K562 (cell line): Measurements from ENCODE around the gene UBE2N. TPM values are rescaled to one million over a fixed set of nuclear protein-coding genes. Genes with fewer than 3 reads are reported as not detected.

Source experiments
- ATAC-seq: fragments of 200-7000 bp; cut with Tn5 transposase; 3 replicates; pipeline ENCODE4 v1.9.1; 2020; ENCODE audit warnings: moderate library complexity
- BruUV-seq: library from RNA; stranded (reverse); fragments of 400-500 nt; replicated peaks from 2 replicates; lab custom pipeline; 2021; lab: Mats Ljungman, UMichigan
- CTCF ChIA-PET: fragments of 300-600 bp; formaldehyde crosslinking; extraction: SDS; loops from one replicate; lab custom pipeline; 2021; ENCODE audit warnings: low intra/inter-chr PET ratio; lab: Yijun Ruan, JAX
- POLR2A ChIA-PET: fragments of 300-600, 350-650 bp; sonication (Branson Sonifier 250); formaldehyde crosslinking; extraction: SDS; loops from one replicate; lab custom pipeline; 2021; ENCODE audit warnings: antibody characterized with exemption, inconsistent platforms; lab: Yijun Ruan, JAX
- DNase-seq, 4 experiments: peaks; one replicate each; pipeline versions ENCODE4 v3.0.0 to v3.0.0-alpha.2; 2011 to 2018; ENCODE audit warnings: low spot score in 3 of 4, mixed read lengths in 3 of 4; ENCODE audit errors: extremely low read depth in 1 of 4
- FAIRE-seq: peaks from 2 replicates; lab custom pipeline; 2011; peaks lifted over from hg19 to GRCh38; lab: Jason Lieb, UNC
- H2AFZ ChIP-seq: 2 replicates; pipeline ENCODE4 v1.6.0; 2011; ENCODE audit warnings: low read depth, low read length, control low read depth, inconsistent platforms
- H3K27ac ChIP-seq: fragments of 200-600 bp; 3 replicates; pipeline ENCODE4 v1.8.0; 2011; ENCODE audit warnings: low read depth, mild to moderate bottlenecking, control low read depth, inconsistent platforms, low read length, moderate library complexity, mixed read lengths; ENCODE audit errors: extremely low read depth
- H3K27me3 ChIP-seq, 2 experiments: fragments of 300-600 bp in 1 of 2; 2 replicates in 1 of 2; 3 replicates in 1 of 2; pipeline versions ENCODE4 v1.6.0 to v1.8.0; 2011; ENCODE audit warnings: inconsistent platforms in 2 of 2, low read length in 2 of 2, mild to moderate bottlenecking in 1 of 2, mixed read lengths in 1 of 2, moderate library complexity in 1 of 2; ENCODE audit not compliant: control insufficient read depth in 2 of 2, insufficient read depth in 2 of 2
- H3K36me3 ChIP-seq: fragments of 300-600 bp; 3 replicates; pipeline ENCODE4 v1.8.0; 2011; ENCODE audit warnings: mild to moderate bottlenecking, low read length, inconsistent platforms; ENCODE audit not compliant: control insufficient read depth, insufficient read depth
- H3K4me1 ChIP-seq, 2 experiments: fragments of 200-600 bp in 1 of 2; replicated peaks in 1 of 2; 2 replicates in 1 of 2; 3 replicates in 1 of 2; pipeline versions ENCODE4 v1.5.1 to v1.8.0; 2011; ENCODE audit warnings: inconsistent platforms in 2 of 2, low read length in 2 of 2, mild to moderate bottlenecking in 1 of 2, mixed read lengths in 1 of 2, moderate library complexity in 1 of 2; ENCODE audit not compliant: control insufficient read depth in 2 of 2, insufficient read depth in 2 of 2
- H3K4me2 ChIP-seq: 2 replicates; pipeline ENCODE4 v1.6.1; 2011; ENCODE audit warnings: low read length, control low read depth, inconsistent platforms, mixed read lengths; ENCODE audit not compliant: insufficient read depth
- H3K4me3 ChIP-seq: fragments of 200-600 bp; sonication (generic), shearing (Covaris generic); 2 replicates; pipeline ENCODE4 v1.5.1; 2016; ENCODE audit warnings: control low read depth, inconsistent platforms
- H3K79me2 ChIP-seq: fragments of 200-600 bp; 3 replicates; pipeline ENCODE4 v1.8.0; 2011; ENCODE audit warnings: low read length, inconsistent platforms; ENCODE audit not compliant: control insufficient read depth, insufficient read depth
- H3K9ac ChIP-seq, 2 experiments: 2 replicates each; pipeline versions ENCODE4 v1.6.0 to v1.6.1; 2011; ENCODE audit warnings: low read depth in 2 of 2, low read length in 2 of 2, control low read depth in 1 of 2, inconsistent platforms in 1 of 2, mild to moderate bottlenecking in 1 of 2, mixed read lengths in 1 of 2; ENCODE audit not compliant: insufficient read depth in 1 of 2
- H3K9me1 ChIP-seq: one replicate; pipeline ENCODE4 v1.6.0; 2011; ENCODE audit warnings: inconsistent platforms, mild to moderate bottlenecking, low read length, moderate library complexity; ENCODE audit not compliant: control insufficient read depth, insufficient read depth
- H3K9me3 ChIP-seq: replicated peaks from 2 replicates; pipeline ENCODE4 v1.5.1; 2011; ENCODE audit warnings: low read depth, low read length, inconsistent platforms; ENCODE audit not compliant: control insufficient read depth, insufficient read depth
- H4K20me1 ChIP-seq: replicated peaks from 2 replicates; pipeline ENCODE4 v1.6.1; 2011; ENCODE audit warnings: low read length, inconsistent platforms, mixed read lengths; ENCODE audit not compliant: control insufficient read depth, insufficient read depth
- RBM15 ChIP-seq: fragments of 200-400 bp; formaldehyde crosslinking; IDR thresholded peaks from 2 replicates; pipeline ENCODE4 v1.6.1; 2018; ENCODE audit warnings: mild to moderate bottlenecking, low read length, moderate library complexity; ENCODE audit not compliant: insufficient read depth
- SMAD4 ChIP-seq: fragments of 250-450 bp; sonication (Bioruptor Pico); conservative IDR thresholded peaks from 2 replicates; pipeline ENCODE4 v1.8.0; 2021; ENCODE audit warnings: inconsistent platforms, mild to moderate bottlenecking, moderate library complexity
- SPI1 ChIP-seq: IDR thresholded peaks from 2 replicates; pipeline ENCODE4 v1.6.1; 2011; ENCODE audit warnings: low read depth, low read length, control low read depth, borderline replicate concordance
- TBP ChIP-seq: optimal IDR thresholded peaks from 2 replicates; pipeline ENCODE3; 2011; ENCODE audit warnings: low read depth, low read length, improper control_type of control experiment
- YBX1 ChIP-seq: fragments of 450-650 bp; IDR thresholded peaks from 2 replicates; pipeline ENCODE4 v1.7.1; 2016; ENCODE audit warnings: mild to moderate bottlenecking
- ZNF232 ChIP-seq: sonication (generic); formaldehyde crosslinking; IDR thresholded peaks from 2 replicates; pipeline ENCODE4 v1.8.0; 2022; ENCODE audit warnings: mild to moderate bottlenecking, missing genetic modification reagents
- WGBS: fragments of 100-300 bp; shearing (Covaris generic); methylation state at CpG from one replicate; pipeline ENCODE4 v1.1.6; 2016; ENCODE audit warnings: low coverage, mixed read lengths; ENCODE audit not compliant: insufficient coverage; ENCODE audit errors: missing lambda C conversion rate; 5-methylcytosine and 5-hydroxymethylcytosine counted together
- in situ Hi-C: fragments of 300-500 bp; cut with MboI; formaldehyde crosslinking; loops from 4 replicates; pipeline ENCODE4 v1.15.0; 2018; ENCODE audit warnings: inconsistent platforms, mixed read lengths
- intact Hi-C: fragments of 100-400 bp; cut with micrococcal nuclease; formaldehyde crosslinking; loops from 2 replicates; pipeline ENCODE4 v1.14.2; 2022
- polyA plus RNA-seq, 8 experiments: library from polyadenylated mRNA; depleted of rRNA in 4 of 8; stranded (reverse) in 5 of 8; unstranded in 3 of 8; fragments of >200 nt; fragmentation: Nextera tagmentation in 2 of 8; fragmentation: Illumina TruSeq in 1 of 8; extraction: Ambion mirVana in 2 of 8; extraction: Trizol in 1 of 8; gene quantifications; 2 replicates each; pipeline versions ENCODE4 v1.2.1 to v1.2.3, GENCODE V29; 2011 to 2014; ENCODE audit warnings: inconsistent platforms in 1 of 8, missing spikeins in 1 of 8
- total RNA-seq, 7 experiments: library from RNA; depleted of rRNA in 6 of 7; stranded (reverse); fragments of >200 nt in 6 of 7; fragmentation: Illumina TruSeq in 2 of 7; extraction: Trizol in 2 of 7; gene quantifications; 2 replicates each; pipeline versions ENCODE4 v1.2.1 to v1.2.3, GENCODE V29; 2011 to 2021; ENCODE audit warnings: low replicate concordance in 1 of 7
- TF ChIP-seq, protein P1 (sequence below): fragments of 450-650 bp; IDR thresholded peaks from 2 replicates; pipeline ENCODE4 v1.6.1; 2016; ENCODE audit warnings: mild to moderate bottlenecking, moderate library complexity
- TF ChIP-seq, protein P2 (sequence below): fragments of 450-650 bp; IDR thresholded peaks from 2 replicates; pipeline ENCODE4 v1.6.1; 2018; ENCODE audit warnings: mild to moderate bottlenecking, low read depth; ENCODE audit not compliant: partially characterized antibody
- TF ChIP-seq, protein P3 (sequence below): fragments of 250-450 bp; sonication (Bioruptor Pico); IDR thresholded peaks from 2 replicates; pipeline ENCODE4 v1.8.0; 2021; ENCODE audit warnings: borderline replicate concordance, mild to moderate bottlenecking, moderate library complexity; ENCODE audit not compliant: poor library complexity, severe bottlenecking

The UBE2N gene
- total and polyA plus RNA-seq, 9 of the 15 experiments (the other 6 are each of a cell fraction or from before 2014, with no cell fraction given): 189 to 826 (median 260) TPM

DNA sequence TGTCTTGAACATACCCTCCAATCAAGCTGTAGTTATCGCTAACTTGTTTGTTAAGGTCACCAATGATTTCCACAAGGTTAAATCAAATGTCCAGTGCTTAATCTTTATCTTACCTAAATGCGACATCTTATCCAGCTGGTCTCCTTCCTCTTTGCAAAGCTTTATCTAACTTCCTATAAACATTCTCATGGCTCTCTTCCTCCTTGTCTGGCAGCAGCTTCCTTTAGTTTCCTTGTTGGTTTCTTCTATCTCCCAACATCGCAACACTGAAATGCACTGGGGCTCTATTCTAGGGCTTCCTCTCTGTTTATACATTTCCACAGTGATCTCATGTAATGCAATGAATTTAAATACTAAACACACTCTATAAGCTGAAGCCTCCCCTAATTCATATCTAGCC is 28.7 kb downstream of the UBE2N start:
- ATAC-seq: no peak
- Histone ChIP-seq H3K27ac (no peak overlapping the region), H3K27me3 (no peaks in the 10 kb centered on the region), H3K36me3 (peaks cover 44% of the 10 kb centered on the region), H3K4me1 (peaks cover 0 to 3% of the 10 kb centered on the region in 2 experiments; a peak in 1 of 5 replicates), H3K9me3 (no peaks in the 10 kb centered on the region), H2AFZ (no peak overlapping the region), H3K9ac (no peak overlapping the region), H3K4me3 (no peak overlapping the region), H3K9me1 (no peaks in the 10 kb centered on the region), H4K20me1 (peaks cover 6% of the 10 kb centered on the region; the same call in 1 of the 2 replicates), H3K79me2 (peaks cover 72% of the 10 kb centered on the region), H3K4me2 (no peak overlapping the region)
- BruUV-seq: no TSS peak
- in situ Hi-C loops (loop anchor here (25.0 kb wide), 2 partner anchors 426 to 626 kb away; no protein-coding TSS in a partner anchor), intact Hi-C loops (no loop called here)
- WGBS: 66% methylated on average over 3 of the region's 3 CpGs
- no peak for FAIRE-seq
- ChIA-PET POLR2A (interaction anchor here (1.1 kb wide), 1 partner anchor 10 kb away, joined by 3 read pairs; no protein-coding TSS in a partner anchor), CTCF (no interaction called here)
- no peak for DNase-seq
- TF ChIP-seq SMAD4 (CRISPR knock-in tag): no peak
- TF ChIP-seq, protein P1, sequence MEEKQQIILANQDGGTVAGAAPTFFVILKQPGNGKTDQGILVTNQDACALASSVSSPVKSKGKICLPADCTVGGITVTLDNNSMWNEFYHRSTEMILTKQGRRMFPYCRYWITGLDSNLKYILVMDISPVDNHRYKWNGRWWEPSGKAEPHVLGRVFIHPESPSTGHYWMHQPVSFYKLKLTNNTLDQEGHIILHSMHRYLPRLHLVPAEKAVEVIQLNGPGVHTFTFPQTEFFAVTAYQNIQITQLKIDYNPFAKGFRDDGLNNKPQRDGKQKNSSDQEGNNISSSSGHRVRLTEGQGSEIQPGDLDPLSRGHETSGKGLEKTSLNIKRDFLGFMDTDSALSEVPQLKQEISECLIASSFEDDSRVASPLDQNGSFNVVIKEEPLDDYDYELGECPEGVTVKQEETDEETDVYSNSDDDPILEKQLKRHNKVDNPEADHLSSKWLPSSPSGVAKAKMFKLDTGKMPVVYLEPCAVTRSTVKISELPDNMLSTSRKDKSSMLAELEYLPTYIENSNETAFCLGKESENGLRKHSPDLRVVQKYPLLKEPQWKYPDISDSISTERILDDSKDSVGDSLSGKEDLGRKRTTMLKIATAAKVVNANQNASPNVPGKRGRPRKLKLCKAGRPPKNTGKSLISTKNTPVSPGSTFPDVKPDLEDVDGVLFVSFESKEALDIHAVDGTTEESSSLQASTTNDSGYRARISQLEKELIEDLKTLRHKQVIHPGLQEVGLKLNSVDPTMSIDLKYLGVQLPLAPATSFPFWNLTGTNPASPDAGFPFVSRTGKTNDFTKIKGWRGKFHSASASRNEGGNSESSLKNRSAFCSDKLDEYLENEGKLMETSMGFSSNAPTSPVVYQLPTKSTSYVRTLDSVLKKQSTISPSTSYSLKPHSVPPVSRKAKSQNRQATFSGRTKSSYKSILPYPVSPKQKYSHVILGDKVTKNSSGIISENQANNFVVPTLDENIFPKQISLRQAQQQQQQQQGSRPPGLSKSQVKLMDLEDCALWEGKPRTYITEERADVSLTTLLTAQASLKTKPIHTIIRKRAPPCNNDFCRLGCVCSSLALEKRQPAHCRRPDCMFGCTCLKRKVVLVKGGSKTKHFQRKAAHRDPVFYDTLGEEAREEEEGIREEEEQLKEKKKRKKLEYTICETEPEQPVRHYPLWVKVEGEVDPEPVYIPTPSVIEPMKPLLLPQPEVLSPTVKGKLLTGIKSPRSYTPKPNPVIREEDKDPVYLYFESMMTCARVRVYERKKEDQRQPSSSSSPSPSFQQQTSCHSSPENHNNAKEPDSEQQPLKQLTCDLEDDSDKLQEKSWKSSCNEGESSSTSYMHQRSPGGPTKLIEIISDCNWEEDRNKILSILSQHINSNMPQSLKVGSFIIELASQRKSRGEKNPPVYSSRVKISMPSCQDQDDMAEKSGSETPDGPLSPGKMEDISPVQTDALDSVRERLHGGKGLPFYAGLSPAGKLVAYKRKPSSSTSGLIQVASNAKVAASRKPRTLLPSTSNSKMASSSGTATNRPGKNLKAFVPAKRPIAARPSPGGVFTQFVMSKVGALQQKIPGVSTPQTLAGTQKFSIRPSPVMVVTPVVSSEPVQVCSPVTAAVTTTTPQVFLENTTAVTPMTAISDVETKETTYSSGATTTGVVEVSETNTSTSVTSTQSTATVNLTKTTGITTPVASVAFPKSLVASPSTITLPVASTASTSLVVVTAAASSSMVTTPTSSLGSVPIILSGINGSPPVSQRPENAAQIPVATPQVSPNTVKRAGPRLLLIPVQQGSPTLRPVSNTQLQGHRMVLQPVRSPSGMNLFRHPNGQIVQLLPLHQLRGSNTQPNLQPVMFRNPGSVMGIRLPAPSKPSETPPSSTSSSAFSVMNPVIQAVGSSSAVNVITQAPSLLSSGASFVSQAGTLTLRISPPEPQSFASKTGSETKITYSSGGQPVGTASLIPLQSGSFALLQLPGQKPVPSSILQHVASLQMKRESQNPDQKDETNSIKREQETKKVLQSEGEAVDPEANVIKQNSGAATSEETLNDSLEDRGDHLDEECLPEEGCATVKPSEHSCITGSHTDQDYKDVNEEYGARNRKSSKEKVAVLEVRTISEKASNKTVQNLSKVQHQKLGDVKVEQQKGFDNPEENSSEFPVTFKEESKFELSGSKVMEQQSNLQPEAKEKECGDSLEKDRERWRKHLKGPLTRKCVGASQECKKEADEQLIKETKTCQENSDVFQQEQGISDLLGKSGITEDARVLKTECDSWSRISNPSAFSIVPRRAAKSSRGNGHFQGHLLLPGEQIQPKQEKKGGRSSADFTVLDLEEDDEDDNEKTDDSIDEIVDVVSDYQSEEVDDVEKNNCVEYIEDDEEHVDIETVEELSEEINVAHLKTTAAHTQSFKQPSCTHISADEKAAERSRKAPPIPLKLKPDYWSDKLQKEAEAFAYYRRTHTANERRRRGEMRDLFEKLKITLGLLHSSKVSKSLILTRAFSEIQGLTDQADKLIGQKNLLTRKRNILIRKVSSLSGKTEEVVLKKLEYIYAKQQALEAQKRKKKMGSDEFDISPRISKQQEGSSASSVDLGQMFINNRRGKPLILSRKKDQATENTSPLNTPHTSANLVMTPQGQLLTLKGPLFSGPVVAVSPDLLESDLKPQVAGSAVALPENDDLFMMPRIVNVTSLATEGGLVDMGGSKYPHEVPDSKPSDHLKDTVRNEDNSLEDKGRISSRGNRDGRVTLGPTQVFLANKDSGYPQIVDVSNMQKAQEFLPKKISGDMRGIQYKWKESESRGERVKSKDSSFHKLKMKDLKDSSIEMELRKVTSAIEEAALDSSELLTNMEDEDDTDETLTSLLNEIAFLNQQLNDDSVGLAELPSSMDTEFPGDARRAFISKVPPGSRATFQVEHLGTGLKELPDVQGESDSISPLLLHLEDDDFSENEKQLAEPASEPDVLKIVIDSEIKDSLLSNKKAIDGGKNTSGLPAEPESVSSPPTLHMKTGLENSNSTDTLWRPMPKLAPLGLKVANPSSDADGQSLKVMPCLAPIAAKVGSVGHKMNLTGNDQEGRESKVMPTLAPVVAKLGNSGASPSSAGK: no peak
- TF ChIP-seq, protein P2, sequence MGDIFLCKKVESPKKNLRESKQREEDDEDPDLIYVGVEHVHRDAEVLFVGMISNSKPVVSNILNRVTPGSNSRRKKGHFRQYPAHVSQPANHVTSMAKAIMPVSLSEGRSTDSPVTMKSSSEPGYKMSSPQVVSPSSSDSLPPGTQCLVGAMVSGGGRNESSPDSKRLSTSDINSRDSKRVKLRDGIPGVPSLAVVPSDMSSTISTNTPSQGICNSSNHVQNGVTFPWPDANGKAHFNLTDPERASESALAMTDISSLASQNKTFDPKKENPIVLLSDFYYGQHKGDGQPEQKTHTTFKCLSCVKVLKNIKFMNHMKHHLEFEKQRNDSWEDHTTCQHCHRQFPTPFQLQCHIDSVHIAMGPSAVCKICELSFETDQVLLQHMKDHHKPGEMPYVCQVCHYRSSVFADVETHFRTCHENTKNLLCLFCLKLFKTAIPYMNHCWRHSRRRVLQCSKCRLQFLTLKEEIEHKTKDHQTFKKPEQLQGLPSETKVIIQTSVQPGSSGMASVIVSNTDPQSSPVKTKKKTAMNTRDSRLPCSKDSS: no peak
- TF ChIP-seq RBM15: no peak
- no peak for TF ChIP-seq ZNF232
- no peak for TF ChIP-seq SPI1
- TF ChIP-seq, protein P3, sequence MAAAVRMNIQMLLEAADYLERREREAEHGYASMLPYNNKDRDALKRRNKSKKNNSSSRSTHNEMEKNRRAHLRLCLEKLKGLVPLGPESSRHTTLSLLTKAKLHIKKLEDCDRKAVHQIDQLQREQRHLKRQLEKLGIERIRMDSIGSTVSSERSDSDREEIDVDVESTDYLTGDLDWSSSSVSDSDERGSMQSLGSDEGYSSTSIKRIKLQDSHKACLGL: no peak
- no peak for TF ChIP-seq YBX1
- TF ChIP-seq TBP: no peak
